ENCODE data around the gene SLC13A3.

SLC13A3 gene

DNA sequence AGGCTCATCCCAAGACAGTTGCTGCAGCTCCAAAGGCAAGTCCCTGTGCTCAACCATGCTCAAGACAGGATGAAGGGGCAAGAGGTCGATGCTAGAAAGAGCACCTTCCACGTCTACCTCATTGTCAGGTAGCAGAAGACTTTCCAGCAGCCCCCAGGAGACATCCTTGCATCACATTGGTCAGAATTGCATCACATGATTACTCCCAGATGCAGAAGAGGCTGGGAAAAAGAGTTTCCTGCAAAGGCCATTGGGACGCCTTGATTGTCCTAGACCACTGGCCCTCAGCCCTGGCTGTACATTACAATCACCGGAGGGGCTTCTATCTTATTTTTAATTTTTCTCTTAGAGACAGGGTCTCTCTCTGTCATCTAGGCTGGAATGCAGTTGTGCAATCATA lies 120.6 kb downstream of the SLC13A3 start:
- TF ChIP-seq POLR2AphosphoS5 (IDR thresholded peaks at IDR 0.05; ENCODE audit: low read depth) = no peak
- TF ChIP-seq, protein P1, sequence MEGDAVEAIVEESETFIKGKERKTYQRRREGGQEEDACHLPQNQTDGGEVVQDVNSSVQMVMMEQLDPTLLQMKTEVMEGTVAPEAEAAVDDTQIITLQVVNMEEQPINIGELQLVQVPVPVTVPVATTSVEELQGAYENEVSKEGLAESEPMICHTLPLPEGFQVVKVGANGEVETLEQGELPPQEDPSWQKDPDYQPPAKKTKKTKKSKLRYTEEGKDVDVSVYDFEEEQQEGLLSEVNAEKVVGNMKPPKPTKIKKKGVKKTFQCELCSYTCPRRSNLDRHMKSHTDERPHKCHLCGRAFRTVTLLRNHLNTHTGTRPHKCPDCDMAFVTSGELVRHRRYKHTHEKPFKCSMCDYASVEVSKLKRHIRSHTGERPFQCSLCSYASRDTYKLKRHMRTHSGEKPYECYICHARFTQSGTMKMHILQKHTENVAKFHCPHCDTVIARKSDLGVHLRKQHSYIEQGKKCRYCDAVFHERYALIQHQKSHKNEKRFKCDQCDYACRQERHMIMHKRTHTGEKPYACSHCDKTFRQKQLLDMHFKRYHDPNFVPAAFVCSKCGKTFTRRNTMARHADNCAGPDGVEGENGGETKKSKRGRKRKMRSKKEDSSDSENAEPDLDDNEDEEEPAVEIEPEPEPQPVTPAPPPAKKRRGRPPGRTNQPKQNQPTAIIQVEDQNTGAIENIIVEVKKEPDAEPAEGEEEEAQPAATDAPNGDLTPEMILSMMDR (IDR thresholded peaks at IDR 0.05; ENCODE audit: insufficient read depth, low read length) = no peak
- TF ChIP-seq, protein P2, sequence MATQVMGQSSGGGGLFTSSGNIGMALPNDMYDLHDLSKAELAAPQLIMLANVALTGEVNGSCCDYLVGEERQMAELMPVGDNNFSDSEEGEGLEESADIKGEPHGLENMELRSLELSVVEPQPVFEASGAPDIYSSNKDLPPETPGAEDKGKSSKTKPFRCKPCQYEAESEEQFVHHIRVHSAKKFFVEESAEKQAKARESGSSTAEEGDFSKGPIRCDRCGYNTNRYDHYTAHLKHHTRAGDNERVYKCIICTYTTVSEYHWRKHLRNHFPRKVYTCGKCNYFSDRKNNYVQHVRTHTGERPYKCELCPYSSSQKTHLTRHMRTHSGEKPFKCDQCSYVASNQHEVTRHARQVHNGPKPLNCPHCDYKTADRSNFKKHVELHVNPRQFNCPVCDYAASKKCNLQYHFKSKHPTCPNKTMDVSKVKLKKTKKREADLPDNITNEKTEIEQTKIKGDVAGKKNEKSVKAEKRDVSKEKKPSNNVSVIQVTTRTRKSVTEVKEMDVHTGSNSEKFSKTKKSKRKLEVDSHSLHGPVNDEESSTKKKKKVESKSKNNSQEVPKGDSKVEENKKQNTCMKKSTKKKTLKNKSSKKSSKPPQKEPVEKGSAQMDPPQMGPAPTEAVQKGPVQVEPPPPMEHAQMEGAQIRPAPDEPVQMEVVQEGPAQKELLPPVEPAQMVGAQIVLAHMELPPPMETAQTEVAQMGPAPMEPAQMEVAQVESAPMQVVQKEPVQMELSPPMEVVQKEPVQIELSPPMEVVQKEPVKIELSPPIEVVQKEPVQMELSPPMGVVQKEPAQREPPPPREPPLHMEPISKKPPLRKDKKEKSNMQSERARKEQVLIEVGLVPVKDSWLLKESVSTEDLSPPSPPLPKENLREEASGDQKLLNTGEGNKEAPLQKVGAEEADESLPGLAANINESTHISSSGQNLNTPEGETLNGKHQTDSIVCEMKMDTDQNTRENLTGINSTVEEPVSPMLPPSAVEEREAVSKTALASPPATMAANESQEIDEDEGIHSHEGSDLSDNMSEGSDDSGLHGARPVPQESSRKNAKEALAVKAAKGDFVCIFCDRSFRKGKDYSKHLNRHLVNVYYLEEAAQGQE (IDR thresholded peaks at IDR 0.05; ENCODE audit: insufficient replicate concordance, low read depth) = no peak
- no peak for TF ChIP-seq SPI1 (IDR thresholded peaks at IDR 0.05; ENCODE audit: borderline replicate concordance, low read depth)
- TF ChIP-seq GABPA (IDR thresholded peaks at IDR 0.05; ENCODE audit: low read depth) = no peak
- DNase-seq (ENCODE audit: low read depth in 1 of 2, low spot score in 1 of 2) = no peak
- H3K27ac ChIP-seq (replicated peaks) = no peak overlapping the region
- no peak overlapping the region for H3K4me3 ChIP-seq (replicated peaks; ENCODE audit: insufficient read depth, low read length)
- H3K27me3 ChIP-seq (ENCODE audit: insufficient read depth, poor library complexity, severe bottlenecking) = no peaks in the 10 kb centered on the region

DNA sequence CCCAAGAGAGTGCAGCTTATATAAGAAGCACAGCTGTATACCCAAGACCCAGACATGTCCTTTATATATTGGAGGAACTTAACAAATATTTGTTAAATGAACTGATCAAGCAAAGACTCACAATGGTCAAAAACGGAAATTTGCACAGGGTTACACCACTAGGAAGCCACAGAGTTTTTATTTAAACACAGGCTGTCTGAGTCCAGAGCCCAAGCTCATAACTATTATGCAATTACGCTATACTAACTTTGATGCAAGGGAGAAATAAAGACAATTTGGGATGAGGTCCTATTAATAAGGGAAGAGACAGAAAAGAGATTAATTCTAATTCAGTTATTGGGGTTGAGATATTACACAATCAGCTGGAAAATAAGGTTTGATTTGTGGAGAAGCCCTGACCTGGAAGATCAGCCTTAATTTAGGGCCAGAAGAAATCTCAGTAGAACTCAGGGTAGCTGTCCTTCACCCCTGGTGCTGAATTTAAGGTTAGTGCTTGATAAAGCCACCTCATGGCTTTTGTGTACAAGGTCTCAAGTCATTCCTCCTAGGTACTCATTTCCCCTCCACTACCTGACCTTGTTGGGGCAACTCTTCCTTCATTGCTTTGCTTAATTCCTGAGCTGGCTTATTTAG lies 127.4 kb downstream of the SLC13A3 start:
- DNase-seq (ENCODE audit: low read depth in 1 of 2, low spot score in 1 of 2) = no peak
- Histone ChIP-seq H3K27me3 (ENCODE audit: insufficient read depth, poor library complexity, severe bottlenecking) (no peaks in the 10 kb centered on the region), H3K27ac (replicated peaks) (no peak overlapping the region), H3K4me3 (replicated peaks; ENCODE audit: insufficient read depth, low read length) (no peak overlapping the region)
- TF ChIP-seq, protein P2 (IDR thresholded peaks at IDR 0.05; ENCODE audit: insufficient replicate concordance, low read depth) = peak; percentile 97
- no peak for TF ChIP-seq GABPA (IDR thresholded peaks at IDR 0.05; ENCODE audit: low read depth)

DNA sequence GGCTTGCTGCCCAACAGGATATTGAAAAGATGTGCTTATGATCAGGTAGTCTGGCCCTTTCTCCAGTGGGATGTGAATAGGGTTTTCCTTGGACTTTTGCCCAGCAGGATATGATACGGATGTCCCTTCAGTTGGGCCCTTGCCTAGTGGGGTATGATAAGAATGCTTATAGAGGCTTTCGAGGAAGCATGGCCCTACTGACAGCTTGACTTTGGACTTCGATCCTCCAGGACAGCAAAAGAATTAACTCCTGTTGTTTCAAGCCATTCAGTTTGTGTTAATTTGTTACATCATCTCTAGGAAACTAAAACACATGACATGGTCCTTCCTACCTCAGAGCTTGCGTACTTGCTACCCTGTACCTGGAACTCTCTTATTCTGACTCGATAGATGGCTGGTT lies 128.2 kb downstream of the SLC13A3 start:
- no peak for DNase-seq (ENCODE audit: low read depth in 1 of 2, low spot score in 1 of 2)
- no peaks in the 10 kb centered on the region for H3K27me3 ChIP-seq (ENCODE audit: insufficient read depth, poor library complexity, severe bottlenecking)
- H3K4me3 ChIP-seq (replicated peaks; ENCODE audit: insufficient read depth, low read length) = no peak overlapping the region
- no peak overlapping the region for H3K27ac ChIP-seq (replicated peaks)
- TF ChIP-seq SPI1 (IDR thresholded peaks at IDR 0.05; ENCODE audit: borderline replicate concordance, low read depth) = no peak
- TF ChIP-seq, protein P1 (IDR thresholded peaks at IDR 0.05; ENCODE audit: insufficient read depth, low read length) = no peak
- no peak for TF ChIP-seq POLR2AphosphoS5 (IDR thresholded peaks at IDR 0.05; ENCODE audit: low read depth)
- TF ChIP-seq, protein P2 (IDR thresholded peaks at IDR 0.05; ENCODE audit: insufficient replicate concordance, low read depth) = no peak
- no peak for TF ChIP-seq GABPA (IDR thresholded peaks at IDR 0.05; ENCODE audit: low read depth)

Measured in HL-60 (cell line).